Upper lobe of right lung (tissue), 1 donor: Measurements from ENCODE around the gene CALML4. TPM values are rescaled to one million over a fixed set of nuclear protein-coding genes. Genes with fewer than 3 reads are reported as not detected.

Experiments
- ATAC-seq: fragments of 200-7000 bp; cut with Tn5 transposase; one replicate; pipeline ENCODE4 v1.9.1; 2020; ENCODE audit warnings: mild to moderate bottlenecking, moderate library complexity
- DNase-seq: peaks from one replicate; pipeline ENCODE4 v3.0.0-alpha.2; 2020
- H3K27ac ChIP-seq: fragments of 200-600 bp; one replicate; pipeline ENCODE4 v1.8.0; 2022
- H3K27me3 ChIP-seq: fragments of 200-600 bp; one replicate; pipeline ENCODE4 v1.8.0; 2022; ENCODE audit warnings: mild to moderate bottlenecking
- H3K36me3 ChIP-seq: fragments of 200-600 bp; one replicate; pipeline ENCODE4 v1.8.0; 2022
- H3K4me1 ChIP-seq: fragments of 200-600 bp; one replicate; pipeline ENCODE4 v1.8.0; 2022
- H3K4me3 ChIP-seq: fragments of 200-600 bp; one replicate; pipeline ENCODE4 v1.8.0; 2022; ENCODE audit warnings: mild to moderate bottlenecking
- H3K9me3 ChIP-seq: fragments of 200-600 bp; one replicate; pipeline ENCODE4 v1.8.0; 2022
- intact Hi-C: fragments of 100-400 bp; cut with DNase I; formaldehyde crosslinking; loops from one replicate; pipeline ENCODE4 v1.11.0; 2022
- total RNA-seq: library from RNA; stranded (reverse); fragmentation: NEBNext Ultra II Directional; extraction: Animal tissue kit (Norgen Biotek cat#: 25700); gene quantifications from one replicate; pipeline ENCODE4 v1.2.1, GENCODE V29; 2021
- TF ChIP-seq, protein P1 (sequence below): fragments of 200-600 bp; IDR thresholded peaks from one replicate; pipeline ENCODE4 v1.8.0; 2022; ENCODE audit warnings: antibody characterized with exemption
- donor health status: DM: no; HTN: yes; CAD: no; lungs with severe emphysema.

The CALML4 gene
- total RNA-seq, 1 donor from 2014 or later = 4.5 TPM

DNA sequence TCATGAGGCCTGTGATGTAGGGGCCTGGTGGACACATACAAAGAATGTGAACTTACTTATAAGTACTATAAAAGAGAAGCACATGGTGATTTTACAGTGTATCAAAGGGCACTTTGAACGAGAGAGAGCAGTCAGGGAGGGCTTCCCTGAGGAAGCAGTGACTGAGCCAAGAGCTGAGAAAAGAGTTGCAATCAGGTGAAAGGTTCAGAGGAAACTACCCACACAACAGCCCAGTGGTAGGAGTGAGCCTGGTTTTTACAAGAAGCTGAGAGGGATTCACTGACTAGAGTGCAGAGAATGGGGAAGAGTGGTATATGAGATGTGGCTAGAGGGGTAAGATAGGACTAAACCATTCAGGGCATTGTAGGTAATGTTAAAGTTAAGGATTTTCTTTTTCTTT lies 57.1 kb downstream of the CALML4 start:
- no peak overlapping the region for H3K4me3 ChIP-seq
- H3K9me3 ChIP-seq = no peaks in the 10 kb centered on the region
- peaks cover 35% of the 10 kb centered on the region for H3K36me3 ChIP-seq
- intact Hi-C loops = no loop called here
- no peak for DNase-seq
- TF ChIP-seq, protein P1, sequence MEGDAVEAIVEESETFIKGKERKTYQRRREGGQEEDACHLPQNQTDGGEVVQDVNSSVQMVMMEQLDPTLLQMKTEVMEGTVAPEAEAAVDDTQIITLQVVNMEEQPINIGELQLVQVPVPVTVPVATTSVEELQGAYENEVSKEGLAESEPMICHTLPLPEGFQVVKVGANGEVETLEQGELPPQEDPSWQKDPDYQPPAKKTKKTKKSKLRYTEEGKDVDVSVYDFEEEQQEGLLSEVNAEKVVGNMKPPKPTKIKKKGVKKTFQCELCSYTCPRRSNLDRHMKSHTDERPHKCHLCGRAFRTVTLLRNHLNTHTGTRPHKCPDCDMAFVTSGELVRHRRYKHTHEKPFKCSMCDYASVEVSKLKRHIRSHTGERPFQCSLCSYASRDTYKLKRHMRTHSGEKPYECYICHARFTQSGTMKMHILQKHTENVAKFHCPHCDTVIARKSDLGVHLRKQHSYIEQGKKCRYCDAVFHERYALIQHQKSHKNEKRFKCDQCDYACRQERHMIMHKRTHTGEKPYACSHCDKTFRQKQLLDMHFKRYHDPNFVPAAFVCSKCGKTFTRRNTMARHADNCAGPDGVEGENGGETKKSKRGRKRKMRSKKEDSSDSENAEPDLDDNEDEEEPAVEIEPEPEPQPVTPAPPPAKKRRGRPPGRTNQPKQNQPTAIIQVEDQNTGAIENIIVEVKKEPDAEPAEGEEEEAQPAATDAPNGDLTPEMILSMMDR = no peak
- H3K27me3 ChIP-seq = no peaks in the 10 kb centered on the region
- no peaks in the 10 kb centered on the region for H3K4me1 ChIP-seq
- peak; percentile 96 for ATAC-seq
- H3K27ac ChIP-seq = no peak overlapping the region

DNA sequence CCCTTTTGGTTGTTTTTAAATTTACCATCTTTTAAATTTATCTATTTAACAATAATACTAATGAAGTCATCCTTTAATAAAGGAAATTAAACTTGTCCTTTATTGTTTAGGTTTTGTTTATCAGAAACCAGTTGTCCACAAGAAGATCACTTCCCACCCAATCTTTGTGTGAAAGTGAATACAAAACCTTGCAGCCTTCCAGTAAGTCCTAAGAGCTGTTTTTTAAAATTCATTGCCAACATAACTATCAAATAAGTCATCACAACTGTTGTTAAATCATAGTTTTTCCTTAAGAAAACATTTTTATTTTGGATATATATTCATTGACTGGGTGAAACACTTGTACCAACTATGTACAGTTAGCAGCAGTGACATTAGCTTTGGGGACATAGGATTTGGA lies 59.4 kb downstream of the CALML4 start:
- Histone ChIP-seq H3K27me3 (no peaks in the 10 kb centered on the region), H3K27ac (no peak overlapping the region), H3K36me3 (peaks cover 41% of the 10 kb centered on the region), H3K9me3 (no peaks in the 10 kb centered on the region), H3K4me1 (no peaks in the 10 kb centered on the region), H3K4me3 (no peak overlapping the region)
- intact Hi-C loops = no loop called here
- DNase-seq = no peak
- TF ChIP-seq, protein P1 = no peak
- ATAC-seq = no peak

DNA sequence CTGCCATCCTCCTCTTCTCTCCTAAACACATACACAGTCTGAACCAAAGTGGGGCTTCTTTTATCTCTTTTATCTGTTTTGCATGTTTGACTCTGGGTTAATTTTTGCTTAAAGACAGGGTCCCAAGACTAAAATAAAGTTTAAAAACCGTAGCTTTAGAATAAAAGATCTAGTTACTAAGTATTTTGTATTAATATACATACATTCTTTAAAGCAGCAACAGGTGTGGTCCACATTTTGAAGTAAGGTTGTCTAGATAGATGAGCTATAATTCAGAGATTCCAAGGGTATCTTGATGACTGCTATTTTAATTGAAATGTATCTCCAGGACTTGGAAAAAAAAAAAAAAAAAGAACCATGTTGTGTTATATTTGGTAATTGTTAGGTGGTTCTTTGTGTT lies 61.3 kb downstream of the CALML4 start:
- Histone ChIP-seq H3K36me3 (peaks cover 34% of the 10 kb centered on the region), H3K4me1 (peaks cover 6% of the 10 kb centered on the region), H3K27ac (no peak overlapping the region), H3K9me3 (no peaks in the 10 kb centered on the region), H3K27me3 (no peaks in the 10 kb centered on the region), H3K4me3 (no peak overlapping the region)
- DNase-seq = no peak
- TF ChIP-seq, protein P1 = no peak
- intact Hi-C loops = no loop called here
- no peak for ATAC-seq

DNA sequence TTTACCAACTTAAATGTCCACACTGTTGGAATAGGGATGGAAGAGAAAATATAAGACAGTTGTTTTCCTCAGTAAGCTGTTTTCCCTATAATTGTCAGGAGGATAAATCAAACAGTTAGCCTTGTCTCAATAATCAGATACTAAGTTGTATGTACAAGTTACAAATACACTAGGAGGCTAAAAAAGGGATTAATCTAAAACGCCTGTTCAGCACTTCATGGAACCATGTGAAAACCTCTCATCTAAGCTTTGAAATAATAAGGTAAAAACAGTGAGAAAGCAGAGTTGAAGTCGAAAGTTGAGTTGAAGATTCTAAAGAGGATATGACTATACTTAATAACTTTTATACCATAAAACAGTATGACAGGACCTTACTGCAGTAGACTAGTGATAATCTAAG lies 62.0 kb downstream of the CALML4 start:
- no peak for ATAC-seq
- Histone ChIP-seq H3K27ac (no peak overlapping the region), H3K4me1 (peaks cover 12% of the 10 kb centered on the region), H3K9me3 (no peaks in the 10 kb centered on the region), H3K36me3 (peaks cover 34% of the 10 kb centered on the region), H3K4me3 (no peak overlapping the region), H3K27me3 (no peaks in the 10 kb centered on the region)
- TF ChIP-seq, protein P1 = no peak
- intact Hi-C loops = no loop called here
- no peak for DNase-seq

Other genes starting within 250 kb of the CALML4 start
- gene PIAS1, start 151.0 kb downstream of the CALML4 start, total RNA-seq = 62.0 TPM
- gene CLN6, start 24.4 kb upstream of the CALML4 start, total RNA-seq = 31.5 TPM
- gene FEM1B, start 72.4 kb upstream of the CALML4 start, total RNA-seq = 42.3 TPM
- gene ITGA11, start 226.8 kb upstream of the CALML4 start, total RNA-seq = 7.1 TPM